Germinal center (tissue), 1 donor: Measurements from ENCODE around the gene ISM2.
"Not testable (repeated sequence)": the region's sequence is repeated elsewhere in the genome, so short reads cannot be mapped to it uniquely, and the experiment has no call there.

Source experiments
- DNase-seq: peaks from one replicate; pipeline ENCODE4 v3.0.0; 2012; ENCODE audit warnings: mixed read lengths, low spot score

The ISM2 gene

DNA sequence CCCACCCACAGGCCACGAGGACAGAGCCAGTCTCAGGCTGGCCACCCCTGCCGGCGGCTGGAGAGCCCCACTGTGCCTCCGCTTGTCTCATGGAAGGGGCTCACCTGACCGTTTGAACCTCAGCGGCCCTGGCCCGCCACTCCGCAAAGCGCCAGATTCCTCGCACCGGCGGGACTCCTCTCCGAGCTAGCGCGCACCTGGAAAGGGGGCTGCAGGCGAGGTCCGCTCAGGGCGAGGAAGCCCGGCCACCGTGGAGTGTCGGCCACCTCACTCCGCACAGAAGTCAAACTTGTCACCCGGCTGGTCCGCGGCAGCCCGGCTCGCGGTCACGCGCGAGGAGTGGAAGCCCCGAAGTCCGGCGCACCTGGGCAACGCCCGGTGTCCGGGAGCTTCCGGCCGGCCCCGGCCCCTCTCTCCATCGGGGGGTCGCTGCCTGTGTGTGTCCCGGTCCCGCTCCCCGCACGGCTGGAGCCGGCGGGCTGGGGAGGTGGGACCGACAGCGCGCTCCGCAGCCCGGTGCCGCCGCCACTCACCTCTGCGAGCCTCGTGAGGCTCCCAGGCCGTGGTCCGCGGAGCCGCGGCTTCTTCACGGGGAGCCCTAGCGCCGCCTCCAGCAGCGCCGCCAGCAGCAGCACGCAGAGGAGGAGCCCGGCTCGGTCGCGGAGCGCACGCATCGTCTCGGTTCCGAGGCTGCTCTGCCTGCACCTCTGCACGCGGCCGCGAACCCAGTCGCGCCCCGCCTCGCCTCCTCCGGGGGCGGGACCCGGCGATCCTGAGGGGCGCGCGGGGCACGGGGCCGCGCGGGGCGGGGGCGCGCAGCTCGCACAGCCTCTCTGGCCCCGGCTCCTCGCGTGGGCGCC, at the start of gene ISM2:
TSS of gene ISM2 (minus strand) at position 697 of the 860 bp plus-strand sequence. CDS start at position 674, 23 bp downstream.
- peak; percentile 75 for DNase-seq

GRCh38 chr14:77547512-77548180, 49.0 kb upstream of the ISM2 start:
- no peak for DNase-seq

GRCh38 chr14:77545171-77545570, 46.6 kb upstream of the ISM2 start:
- not testable (repeated sequence) for DNase-seq

- no peak for DNase-seq
Measured at GRCh38 chr14:77544571-77544970, 46.0 kb upstream of the ISM2 start.

- no peak for DNase-seq
Measured at GRCh38 chr14:77543637-77544334, 45.2 kb upstream of the ISM2 start.

- DNase-seq, result no peak
Measured at GRCh38 chr14:77543240-77543551, 44.6 kb upstream of the ISM2 start.

GRCh38 chr14:77542421-77543239, 44.0 kb upstream of the ISM2 start:
- DNase-seq, result no peak

DNA sequence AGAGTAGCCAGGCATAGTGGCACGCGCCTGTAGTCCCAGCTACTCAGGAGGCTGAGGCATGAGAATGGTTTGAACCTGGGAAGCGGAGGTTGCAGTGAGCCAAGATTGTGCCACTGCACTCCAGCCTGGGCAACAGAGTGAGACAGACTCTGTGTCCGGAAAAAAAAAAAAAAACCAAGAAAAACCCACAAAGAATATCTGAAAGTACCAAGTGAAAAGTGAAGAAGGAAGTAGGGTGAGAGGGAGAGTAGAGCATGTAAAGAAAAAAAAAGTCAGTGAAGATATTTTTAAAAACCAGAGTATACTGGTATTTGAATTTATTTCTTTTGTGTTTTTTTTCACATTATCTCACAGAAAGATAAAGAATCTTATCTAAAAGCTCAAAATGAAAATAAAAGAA, 43.3 kb upstream of the ISM2 start:
- no peak for DNase-seq

DNA sequence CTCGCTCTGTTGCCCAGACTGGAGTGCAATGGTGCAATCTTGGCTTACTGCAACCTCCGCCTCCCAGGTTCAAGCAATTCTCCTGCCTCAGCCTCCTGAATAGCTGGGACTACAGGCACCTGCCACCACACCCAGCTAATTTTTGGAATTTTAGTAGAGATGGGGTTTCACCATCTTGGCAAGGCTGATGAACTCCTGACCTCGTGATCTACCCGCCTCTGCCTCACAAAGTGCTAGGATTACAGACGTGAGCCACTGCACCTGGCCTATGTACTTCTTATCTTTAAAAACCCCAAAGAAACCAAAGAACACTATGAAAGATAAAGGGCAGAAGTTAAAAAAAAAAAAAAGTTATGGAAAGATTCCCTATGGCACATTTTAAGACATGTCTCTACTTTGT, 38.3 kb upstream of the ISM2 start:
- not testable (repeated sequence) for DNase-seq

- DNase-seq, result no peak
Measured at GRCh38 chr14:77531071-77531470, 32.5 kb upstream of the ISM2 start.

DNA sequence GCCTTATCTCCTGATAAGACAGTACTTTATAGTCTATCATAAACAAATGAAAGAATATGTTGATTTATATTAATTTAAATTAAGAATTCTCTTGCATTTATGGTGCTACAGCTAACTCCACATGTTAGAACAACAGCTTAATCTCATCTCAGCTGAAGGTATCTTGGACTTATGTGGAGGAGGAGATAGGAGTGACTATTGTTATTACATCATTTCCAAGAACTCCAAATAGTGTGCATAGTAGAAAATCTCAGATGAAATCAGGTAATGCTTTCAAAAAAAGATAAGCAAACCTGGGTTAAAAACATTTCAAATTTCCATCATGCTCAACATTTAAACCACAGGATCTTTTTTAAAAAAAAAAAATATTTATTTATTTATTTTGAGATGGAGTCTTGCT, 31.3 kb upstream of the ISM2 start:
- DNase-seq, result no peak

DNA sequence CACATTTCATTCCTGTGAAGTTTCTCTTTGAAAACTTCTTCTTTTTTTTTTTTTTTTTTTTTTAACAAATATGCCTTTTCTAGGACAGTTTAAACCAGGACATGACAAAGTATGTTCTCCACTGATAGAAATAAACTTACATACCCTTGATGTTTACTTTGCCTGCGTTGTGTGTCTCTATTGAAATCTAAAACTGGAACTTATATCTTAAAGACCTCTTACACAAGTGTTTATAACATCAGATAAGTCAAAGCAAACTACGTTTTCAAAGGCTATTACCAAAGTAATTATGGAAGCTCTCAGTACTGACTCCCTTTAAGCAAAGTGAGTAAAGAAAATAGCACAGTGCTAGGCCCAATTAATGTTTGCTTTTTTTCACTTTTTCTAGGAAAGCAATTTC, 30.6 kb upstream of the ISM2 start:
- no peak for DNase-seq

DNA sequence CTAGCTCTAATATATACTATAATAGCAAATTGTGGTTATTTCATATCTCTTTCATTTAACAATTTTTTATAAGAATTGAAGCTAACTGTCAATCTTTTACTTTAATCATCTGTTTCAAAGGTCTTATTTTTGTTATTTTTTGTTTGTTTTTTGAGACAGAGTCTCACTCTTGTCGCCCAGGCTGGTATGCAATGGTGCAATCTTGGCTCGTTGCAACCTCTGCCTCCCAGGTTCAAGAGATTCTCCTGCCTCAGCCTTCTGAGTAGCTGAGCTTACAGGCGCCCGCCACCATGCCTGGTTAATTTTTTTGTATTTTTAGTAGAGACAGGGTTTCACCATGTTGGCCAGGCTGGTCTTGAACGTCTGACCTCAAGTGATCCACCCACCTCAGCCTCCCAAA, 30.1 kb upstream of the ISM2 start:
- DNase-seq, result not testable (repeated sequence)

DNA sequence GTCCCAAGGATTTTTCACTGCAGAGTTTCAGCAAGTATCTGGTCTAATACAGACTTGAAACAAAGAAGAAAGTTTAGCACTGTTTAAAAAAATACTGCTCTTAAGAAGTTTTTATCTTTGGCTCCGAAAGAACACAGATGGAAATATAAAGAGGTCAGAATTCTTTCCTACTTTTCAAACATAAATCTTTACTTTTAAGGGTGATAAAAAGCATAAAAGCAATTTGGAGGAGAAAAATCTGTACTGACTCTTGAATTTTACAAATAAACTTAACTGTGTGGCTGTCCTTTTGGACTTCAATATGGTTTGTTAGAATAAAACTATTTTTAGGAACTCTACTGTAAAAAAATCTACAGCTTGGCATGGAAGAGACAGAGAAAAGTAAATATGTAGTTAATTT, 27.6 kb upstream of the ISM2 start:
- DNase-seq, result no peak

DNA sequence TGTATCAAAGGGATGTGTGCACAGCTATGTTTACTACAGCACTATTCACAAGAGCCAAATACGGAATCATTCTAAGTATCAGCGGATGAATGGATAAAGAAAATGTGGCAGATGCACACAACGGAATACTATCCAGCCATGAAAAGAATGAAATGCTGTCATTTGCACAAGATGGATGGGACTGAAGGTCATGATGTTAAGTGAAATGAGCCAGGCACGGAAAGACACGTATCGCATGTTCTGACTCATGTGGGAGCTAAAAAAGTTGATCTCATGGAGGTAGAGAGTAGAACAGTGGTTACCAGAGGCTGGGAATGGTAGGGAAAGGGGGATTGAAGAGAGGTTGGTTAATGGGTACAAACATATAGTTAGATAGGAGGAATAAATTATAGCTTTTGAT, 25.9 kb upstream of the ISM2 start:
- DNase-seq, result no peak

DNA sequence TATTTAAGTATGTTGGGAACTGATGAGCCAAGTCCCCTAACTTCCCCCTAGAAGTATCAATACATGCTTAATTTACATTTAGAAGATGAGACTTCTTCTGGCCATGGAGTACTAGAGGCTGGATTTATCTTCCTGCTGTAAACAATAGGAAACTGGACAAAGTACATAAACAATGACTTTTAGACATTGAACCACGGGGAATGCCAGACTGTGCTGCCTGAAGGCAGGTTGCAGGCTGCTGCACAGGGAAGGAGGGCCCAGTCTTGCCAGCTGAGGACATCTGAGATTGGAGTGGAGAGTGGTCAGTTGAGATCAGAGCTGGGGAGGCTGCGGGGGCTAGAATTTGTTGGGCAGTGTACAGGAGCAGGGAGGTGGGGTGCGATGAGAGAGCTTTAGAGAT, 24.5 kb upstream of the ISM2 start:
- no peak for DNase-seq

- no peak for DNase-seq
Measured at GRCh38 chr14:77520555-77520954, 21.9 kb upstream of the ISM2 start.

DNA sequence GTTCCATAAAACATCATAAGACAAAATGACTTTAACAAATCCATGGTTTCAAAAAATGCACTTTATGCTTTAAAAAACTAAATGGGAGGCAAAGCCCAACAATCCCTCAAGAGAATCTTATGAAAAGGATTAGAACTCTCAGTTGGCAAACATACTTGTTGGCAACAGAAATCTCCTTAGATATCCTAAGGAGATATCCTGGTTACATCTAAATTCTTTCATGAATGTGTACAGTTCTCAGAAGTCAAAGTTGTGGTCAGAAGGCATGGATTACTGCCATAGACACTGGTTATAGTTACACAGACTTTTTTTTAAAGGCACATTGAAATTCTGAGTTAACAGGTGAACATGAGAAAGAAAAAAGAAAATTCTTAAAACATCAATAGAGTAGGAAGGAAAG, 17.5 kb upstream of the ISM2 start:
- DNase-seq, result no peak

DNA sequence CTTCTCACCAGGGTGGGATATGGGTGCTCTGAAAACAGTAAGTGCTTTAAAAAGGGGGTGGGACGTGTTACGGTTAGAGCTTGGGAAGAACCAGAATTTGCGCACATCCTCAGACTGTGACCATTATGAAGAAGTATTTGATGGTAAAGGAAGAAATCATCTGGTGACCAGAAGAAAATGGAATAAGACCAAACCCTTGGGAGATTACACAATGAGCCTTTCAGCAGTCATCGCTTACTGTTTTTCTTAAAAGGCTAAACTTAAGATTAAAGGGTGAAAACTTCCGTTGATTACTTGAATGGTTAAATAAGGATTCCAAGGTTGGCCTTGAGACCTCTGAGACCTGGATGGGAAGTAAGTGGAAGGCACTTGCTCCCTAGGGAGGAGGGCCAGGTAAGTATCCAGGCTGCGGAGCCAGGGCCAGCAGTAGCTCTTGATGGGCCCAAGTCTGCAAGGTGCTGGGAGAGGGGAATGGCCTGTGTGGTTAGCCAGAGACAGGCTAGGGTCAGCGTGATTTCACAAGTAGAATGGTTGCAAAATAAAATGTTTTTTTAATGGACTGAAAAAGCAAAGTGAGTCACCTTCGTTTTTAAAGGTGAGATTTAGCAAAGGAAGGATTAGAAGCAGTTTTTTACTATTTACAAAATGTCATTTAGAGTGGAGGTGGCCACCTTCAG, 13.0 kb upstream of the ISM2 start:
- DNase-seq, result no peak

DNA sequence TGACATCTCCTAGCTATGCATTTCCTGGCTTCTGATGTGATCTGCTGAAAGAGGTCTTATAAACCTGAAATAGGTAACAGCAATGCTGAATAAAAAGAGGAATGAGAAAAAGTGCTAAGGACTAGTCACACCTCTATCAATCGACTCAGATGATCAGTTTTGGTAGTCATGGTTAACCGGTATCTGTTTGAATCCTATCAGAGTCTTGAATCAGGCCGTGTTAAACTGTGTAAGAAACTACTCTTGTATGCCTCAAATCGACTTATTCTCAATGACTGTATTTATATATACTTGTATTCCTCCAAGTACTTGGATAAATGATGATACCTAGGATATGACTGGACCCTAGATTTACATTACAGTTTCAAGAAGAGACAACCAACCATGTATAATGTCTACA, 10.8 kb upstream of the ISM2 start:
- DNase-seq, result no peak

- DNase-seq, result no peak
Measured at GRCh38 chr14:77508876-77509275, 10.3 kb upstream of the ISM2 start.

DNA sequence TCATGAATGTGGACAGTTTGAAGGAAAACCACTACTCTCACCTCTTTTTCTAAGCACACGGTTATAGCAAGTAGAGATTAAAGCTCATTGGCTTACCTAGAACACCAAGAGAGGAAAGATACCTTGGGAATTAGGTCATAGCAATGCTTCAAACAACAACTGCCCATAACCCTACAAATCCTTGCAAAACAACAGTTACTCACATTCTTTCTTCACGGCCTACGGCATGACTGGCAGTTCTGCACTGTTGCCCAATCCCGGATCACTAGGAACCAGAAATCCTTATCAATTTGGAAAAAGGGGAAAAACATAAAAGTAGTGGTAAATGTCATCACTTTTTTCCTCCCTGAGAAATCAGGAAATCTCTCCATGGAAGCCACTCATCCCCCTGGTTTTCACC, 9.6 kb upstream of the ISM2 start:
- DNase-seq, result no peak
